Nephron progenitor cell (in vitro differentiated cells): ENCODE results near the gene MAP2K6.
A peak's percentile ranks its signal among the peaks of the same experiment; 100 is the strongest.

Experiments
- DNase-seq: peaks from one replicate; pipeline ENCODE4 v3.0.0; 2021
- H3K27ac Mint-ChIP-seq: 2 replicates; pipeline ENCODE4 v1.8.0; 2021; ENCODE audit warnings: mild to moderate bottlenecking, moderate library complexity, mixed read lengths
- H3K27me3 Mint-ChIP-seq: 2 replicates; pipeline ENCODE4 v1.8.0; 2021; ENCODE audit warnings: mild to moderate bottlenecking, low read depth, mixed read lengths; ENCODE audit not compliant: poor library complexity
- H3K36me3 Mint-ChIP-seq: 2 replicates; pipeline ENCODE4 v1.8.0; 2021; ENCODE audit warnings: low read depth, mixed read lengths
- H3K4me1 Mint-ChIP-seq: 2 replicates; pipeline ENCODE4 v1.8.0; 2021; ENCODE audit warnings: mixed read lengths
- H3K4me3 Mint-ChIP-seq: 2 replicates; pipeline ENCODE4 v1.8.0; 2021; ENCODE audit warnings: mild to moderate bottlenecking, moderate library complexity, mixed read lengths
- H3K9me3 Mint-ChIP-seq: 2 replicates; pipeline ENCODE4 v1.8.0; 2021; ENCODE audit warnings: mild to moderate bottlenecking, moderate library complexity, mixed read lengths
- TF ChIP-seq, protein P1 (sequence below): fragments of 200-600 bp; sonication (generic); IDR thresholded peaks from 2 replicates; pipeline ENCODE4 v1.5.0; 2021; ENCODE audit warnings: antibody characterized with exemption

MAP2K6 gene

DNA sequence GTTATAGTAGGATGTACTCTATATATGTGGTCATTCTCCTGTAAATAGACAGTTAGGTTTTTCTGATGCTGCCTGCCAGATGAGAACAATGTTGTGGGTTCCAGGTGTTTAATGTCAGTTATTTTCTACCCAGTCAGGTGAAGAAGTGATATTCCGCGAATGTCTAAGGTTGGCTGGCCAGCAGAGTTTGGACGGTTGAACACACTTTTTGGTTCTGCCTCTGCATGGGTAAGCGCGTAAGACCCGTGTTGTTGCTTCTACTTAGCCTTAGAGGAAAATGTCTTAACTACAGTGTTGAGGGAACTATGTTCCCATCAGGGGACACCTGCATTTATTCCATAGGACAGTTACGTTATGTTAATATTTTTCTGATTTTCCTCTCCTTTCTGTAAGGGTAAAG lies 162.6 kb downstream of the MAP2K6 start:
- no peak for DNase-seq
- H3K4me1 Mint-ChIP-seq = peaks cover 64% of the 10 kb centered on the region
- H3K27me3 Mint-ChIP-seq = peaks cover 17% of the 10 kb centered on the region
- no peak overlapping the region for H3K4me3 Mint-ChIP-seq
- H3K27ac Mint-ChIP-seq = no peak overlapping the region
- TF ChIP-seq, protein P1, sequence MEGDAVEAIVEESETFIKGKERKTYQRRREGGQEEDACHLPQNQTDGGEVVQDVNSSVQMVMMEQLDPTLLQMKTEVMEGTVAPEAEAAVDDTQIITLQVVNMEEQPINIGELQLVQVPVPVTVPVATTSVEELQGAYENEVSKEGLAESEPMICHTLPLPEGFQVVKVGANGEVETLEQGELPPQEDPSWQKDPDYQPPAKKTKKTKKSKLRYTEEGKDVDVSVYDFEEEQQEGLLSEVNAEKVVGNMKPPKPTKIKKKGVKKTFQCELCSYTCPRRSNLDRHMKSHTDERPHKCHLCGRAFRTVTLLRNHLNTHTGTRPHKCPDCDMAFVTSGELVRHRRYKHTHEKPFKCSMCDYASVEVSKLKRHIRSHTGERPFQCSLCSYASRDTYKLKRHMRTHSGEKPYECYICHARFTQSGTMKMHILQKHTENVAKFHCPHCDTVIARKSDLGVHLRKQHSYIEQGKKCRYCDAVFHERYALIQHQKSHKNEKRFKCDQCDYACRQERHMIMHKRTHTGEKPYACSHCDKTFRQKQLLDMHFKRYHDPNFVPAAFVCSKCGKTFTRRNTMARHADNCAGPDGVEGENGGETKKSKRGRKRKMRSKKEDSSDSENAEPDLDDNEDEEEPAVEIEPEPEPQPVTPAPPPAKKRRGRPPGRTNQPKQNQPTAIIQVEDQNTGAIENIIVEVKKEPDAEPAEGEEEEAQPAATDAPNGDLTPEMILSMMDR = no peak
- H3K36me3 Mint-ChIP-seq = no peaks in the 10 kb centered on the region
- H3K9me3 Mint-ChIP-seq = no peaks in the 10 kb centered on the region

DNA sequence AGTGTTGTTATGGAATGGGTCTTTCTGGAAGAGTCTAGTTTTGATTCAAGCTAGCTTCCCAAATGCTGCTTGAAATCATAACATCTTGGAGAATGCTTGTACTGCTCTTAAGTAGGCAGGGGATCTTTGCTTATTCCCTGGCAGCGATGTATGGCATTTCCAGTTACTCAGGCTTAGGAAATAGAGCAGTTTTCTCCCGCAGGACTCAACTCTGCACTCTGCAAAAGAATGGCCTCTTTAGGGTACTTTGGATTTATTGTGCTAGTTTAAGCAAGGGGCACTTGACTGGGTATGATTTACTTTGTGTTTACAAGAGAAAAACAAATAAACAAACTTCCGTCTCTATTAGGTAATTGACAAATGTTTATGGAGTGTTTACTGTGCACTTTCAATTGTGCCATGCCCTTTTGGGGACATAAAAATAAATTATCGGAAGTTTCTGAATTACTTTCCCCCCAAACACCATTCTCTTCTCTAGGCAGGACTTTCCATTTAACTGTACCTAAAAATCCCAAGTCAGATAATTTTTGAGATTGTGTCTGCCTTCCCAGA lies 164.0 kb downstream of the MAP2K6 start:
- Mint-ChIP-seq H3K9me3 (no peaks in the 10 kb centered on the region), H3K27ac (peak overlapping the region; percentile 89), H3K27me3 (peaks cover 15% of the 10 kb centered on the region), H3K36me3 (no peaks in the 10 kb centered on the region), H3K4me3 (no peak overlapping the region), H3K4me1 (peaks cover 70% of the 10 kb centered on the region)
- no peak for DNase-seq
- TF ChIP-seq, protein P1 = no peak

- TF ChIP-seq, protein P1 = no peak
- H3K27ac Mint-ChIP-seq = no peak overlapping the region
- H3K27me3 Mint-ChIP-seq = peaks cover 15% of the 10 kb centered on the region
- H3K9me3 Mint-ChIP-seq = no peaks in the 10 kb centered on the region
- H3K4me1 Mint-ChIP-seq = peaks cover 53% of the 10 kb centered on the region
- H3K4me3 Mint-ChIP-seq = no peak overlapping the region
- no peak for DNase-seq
- no peaks in the 10 kb centered on the region for H3K36me3 Mint-ChIP-seq
These were observed 165.6 kb downstream of the MAP2K6 start for GRCh38 chr17:69579961-69580677.

DNA sequence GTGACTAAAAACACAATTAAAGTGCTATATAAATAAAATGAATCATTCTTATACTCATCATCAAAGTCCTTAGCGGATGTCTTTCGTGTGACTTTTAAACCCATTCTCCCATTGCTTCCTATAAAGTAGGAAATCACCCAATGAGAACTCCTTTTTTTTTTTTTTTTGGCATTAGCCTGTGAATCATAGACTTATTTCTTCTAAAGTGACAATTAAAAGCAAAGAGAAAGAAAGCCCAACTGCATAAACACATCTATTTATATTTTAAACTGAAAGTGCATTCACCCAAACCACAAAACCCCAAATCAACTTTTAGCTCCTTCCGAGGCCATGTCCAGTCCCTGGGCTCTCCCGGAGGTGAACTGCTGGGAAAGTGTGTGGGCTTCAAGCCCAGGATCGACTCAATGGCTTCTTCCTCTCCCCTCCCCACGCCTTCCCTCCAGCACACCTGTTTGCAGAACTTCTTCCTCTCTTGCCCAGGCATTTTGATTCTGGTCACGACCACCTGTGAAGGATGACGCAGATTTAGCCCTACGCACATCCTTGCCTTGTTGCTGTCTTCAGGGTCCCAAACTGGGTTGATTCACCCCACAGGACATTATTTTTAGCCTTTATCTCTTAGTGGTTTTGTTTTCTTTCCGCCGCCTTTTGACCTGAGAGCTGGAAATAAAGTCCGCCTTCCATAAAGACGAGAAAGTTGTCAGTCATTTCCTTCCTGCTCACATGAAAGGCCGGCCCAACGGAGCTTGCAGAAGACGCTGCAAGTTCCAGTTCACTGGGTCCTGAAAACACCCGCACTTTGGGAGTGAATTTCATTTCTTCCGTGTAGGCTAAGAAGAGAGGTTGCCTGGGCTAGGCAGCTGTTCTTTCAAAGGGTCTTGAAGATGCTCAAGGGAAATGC lies 166.8 kb downstream of the MAP2K6 start:
- Mint-ChIP-seq H3K4me3 (peak overlapping the region; percentile 43), H3K27me3 (peaks cover 12% of the 10 kb centered on the region), H3K9me3 (no peaks in the 10 kb centered on the region), H3K36me3 (no peaks in the 10 kb centered on the region), H3K27ac (peak overlapping the region; percentile 50), H3K4me1 (peaks cover 44% of the 10 kb centered on the region)
- TF ChIP-seq, protein P1 = no peak
- peak; percentile 26 for DNase-seq

DNA sequence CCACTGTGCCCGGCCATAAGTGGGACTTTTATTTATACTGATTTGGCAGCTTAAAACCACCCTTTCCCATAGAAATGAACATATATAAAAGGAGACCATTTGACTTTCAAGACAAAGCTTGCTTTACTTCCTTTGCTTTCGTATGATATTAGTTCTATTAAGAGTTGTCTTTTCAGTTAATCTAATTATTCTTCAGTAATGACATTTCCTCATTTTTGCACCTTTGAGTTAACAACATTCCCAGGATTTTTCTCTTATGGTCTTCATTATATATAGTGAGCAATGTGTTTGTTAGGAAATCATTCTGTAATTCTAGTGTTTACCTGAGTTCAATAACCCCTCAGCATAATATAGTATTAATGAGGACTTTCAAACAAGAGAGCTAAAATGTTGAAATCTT lies 173.8 kb downstream of the MAP2K6 start:
- TF ChIP-seq, protein P1 = no peak
- no peak overlapping the region for H3K4me3 Mint-ChIP-seq
- no peak for DNase-seq
- H3K4me1 Mint-ChIP-seq = peaks cover 14% of the 10 kb centered on the region
- peaks cover 4% of the 10 kb centered on the region for H3K27me3 Mint-ChIP-seq
- no peaks in the 10 kb centered on the region for H3K36me3 Mint-ChIP-seq
- H3K9me3 Mint-ChIP-seq = peaks cover 13% of the 10 kb centered on the region
- H3K27ac Mint-ChIP-seq = peak overlapping the region; percentile 24
